GM18951 (cell line): ENCODE results near the gene SEMA5A.

Experiments
- POLR2A ChIP-seq: IDR thresholded peaks from 4 replicates; pipeline ENCODE4 v1.6.1; 2011; ENCODE audit warnings: mild to moderate bottlenecking; ENCODE audit not compliant: insufficient read length, insufficient read depth; ENCODE audit errors: extremely low read depth
- in situ Hi-C: fragments of 300-500 bp; cut with MboI; formaldehyde crosslinking; loops from one replicate; pipeline ENCODE4 v1.12.0; 2022; ENCODE audit warnings: low sequenced_read_pairs, mixed read lengths, inconsistent platforms; ENCODE audit not compliant: unreplicated experiment

The SEMA5A gene

DNA sequence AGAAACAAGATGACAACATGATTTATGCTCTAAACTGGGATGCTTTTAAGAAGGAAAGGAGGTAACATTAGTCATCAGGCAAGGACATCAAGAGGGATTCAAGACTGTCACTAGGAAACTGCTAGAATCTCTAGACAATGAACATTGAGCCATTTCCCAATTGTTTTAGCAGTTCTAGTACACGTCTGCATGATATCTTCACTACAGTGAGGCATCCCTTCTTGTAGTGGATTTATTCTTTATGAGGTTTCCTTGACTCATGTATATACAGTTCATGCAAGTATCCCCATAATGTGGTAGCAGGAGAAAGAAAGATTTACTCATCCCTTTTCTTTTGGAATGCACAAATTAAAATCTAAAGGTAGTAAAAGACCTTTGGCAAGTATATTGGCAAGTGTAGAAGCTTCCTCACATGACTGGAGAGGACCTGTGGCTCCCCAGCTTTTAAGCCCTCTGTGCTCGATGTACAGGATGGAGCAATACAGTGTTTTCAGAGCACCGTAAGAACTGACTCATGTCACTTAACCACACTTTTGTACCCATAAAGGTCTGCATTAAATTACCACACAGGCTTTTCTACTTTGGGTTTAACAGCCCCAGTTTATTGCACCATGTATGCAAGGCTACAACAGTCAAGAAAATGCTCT is 335.9 kb downstream of the SEMA5A start:
- in situ Hi-C loops, result loop anchor here (25.0 kb wide), 1 partner anchor 1273 kb away; no protein-coding TSS in a partner anchor
- TF ChIP-seq POLR2A, result no peak

DNA sequence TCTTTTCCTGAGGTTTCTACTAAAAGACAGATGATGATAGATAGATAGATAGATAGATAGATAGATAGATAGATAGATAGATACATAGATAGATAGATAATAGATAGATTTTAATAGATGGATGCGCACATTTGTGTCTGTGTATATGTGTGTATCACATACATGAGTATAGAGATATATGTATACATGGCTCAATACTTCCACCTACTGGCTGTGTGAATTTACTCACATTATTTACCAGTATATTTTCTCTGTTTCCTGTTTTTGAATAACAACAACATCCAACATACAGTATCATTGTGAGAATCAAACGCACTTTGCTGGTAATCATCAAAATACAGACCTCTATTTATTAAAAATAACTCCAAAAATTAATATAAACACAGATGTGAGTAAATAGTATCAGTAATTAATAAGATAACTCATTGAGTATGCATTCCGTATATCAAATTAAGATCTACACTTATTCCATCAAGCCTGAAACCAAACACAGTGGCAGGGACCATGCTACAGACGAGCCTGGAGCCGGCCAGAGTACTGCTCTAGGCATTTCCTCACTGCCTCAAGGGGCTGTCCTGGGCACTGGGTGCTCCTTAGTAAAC is 338.0 kb downstream of the SEMA5A start:
- in situ Hi-C loops, result loop anchor here (25.0 kb wide), 1 partner anchor 1271 kb away; no protein-coding TSS in a partner anchor

DNA sequence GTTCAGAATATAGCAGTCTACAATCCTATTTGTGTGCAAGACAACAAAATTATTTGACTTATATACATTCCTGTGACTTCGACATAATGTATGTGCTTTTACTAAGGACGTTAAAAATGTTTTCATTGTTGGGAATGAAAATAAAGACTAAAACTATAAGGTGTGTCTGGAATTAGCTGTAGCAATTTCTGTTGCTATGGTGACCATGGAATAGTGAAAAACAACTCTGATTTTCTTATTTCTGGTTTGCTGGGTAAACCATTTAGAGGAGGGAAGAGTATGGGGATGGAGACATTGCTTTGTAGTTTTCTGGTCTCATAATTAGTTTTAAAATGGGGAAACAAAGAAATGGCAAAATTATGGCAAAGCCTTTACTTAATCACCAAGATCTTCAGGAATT is 343.2 kb downstream of the SEMA5A start:
- in situ Hi-C loops, result loop anchor here (25.0 kb wide), 1 partner anchor 1265 kb away; no protein-coding TSS in a partner anchor
- no peak for TF ChIP-seq POLR2A

More for the DNA sequence above, 338.0 kb downstream of the SEMA5A start:
- TF ChIP-seq POLR2A, result no peak

DNA sequence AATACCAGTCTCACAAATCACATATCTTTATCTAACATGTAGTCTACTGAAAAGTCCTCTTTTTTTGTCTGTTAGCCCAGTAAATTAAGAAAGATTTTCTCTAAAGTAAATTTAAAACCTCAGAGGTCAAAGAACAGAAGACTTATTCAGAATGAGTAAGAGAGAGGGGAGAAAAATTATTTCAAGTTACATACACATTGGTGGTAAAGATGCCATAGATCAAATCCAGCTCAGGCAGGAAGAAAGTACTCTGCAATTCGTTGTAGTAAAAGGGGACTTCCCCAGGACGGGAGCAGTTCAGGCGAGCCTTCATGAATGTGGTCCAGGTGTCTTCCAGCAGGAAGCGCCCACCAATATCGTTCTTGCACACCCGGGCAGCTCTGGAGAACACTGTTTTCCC is 344.1 kb downstream of the SEMA5A start:
- in situ Hi-C loops, result loop anchor here (25.0 kb wide), 1 partner anchor 1264 kb away; no protein-coding TSS in a partner anchor
- no peak for TF ChIP-seq POLR2A

DNA sequence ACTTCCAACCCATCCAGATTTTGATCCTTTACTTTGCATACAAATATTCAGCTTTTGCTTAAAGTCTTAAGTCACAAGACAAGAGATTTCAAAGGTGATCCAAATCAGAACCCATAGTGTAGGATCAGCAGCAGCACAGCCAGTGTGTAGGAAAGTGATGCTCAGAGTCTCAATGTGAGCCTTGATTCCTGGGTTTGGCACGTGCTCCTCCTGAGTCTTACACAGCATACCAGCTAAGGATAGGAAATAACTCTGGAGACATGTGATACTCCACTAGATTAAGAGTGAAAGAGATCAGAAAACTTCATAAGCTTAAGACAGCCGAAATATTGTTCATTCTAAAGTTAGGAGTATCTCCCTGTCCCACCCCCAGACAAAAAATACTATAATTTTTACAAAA is 344.9 kb downstream of the SEMA5A start:
- TF ChIP-seq POLR2A, result no peak
- in situ Hi-C loops, result loop anchor here (25.0 kb wide), 1 partner anchor 1264 kb away; no protein-coding TSS in a partner anchor

DNA sequence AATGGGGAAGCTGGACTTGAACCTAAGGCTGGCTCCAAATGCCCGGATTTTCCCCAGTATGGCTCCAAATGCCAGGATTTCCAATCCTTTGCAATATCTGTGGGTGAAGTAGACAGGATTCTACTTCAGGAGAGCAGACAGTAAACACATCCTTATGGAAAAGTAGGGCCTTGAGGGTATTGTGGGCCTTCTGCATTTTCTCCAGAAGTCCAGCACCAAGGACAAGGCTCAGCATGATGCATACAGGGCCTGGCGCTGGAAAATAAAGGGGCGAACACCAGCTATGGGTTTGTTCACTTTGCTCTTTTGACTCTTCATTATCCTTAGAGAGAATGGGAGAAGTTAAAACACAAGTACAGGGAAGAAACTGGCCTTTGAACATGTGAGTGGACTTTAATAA is 347.5 kb downstream of the SEMA5A start:
- in situ Hi-C loops, result no loop called here
- no peak for TF ChIP-seq POLR2A

DNA sequence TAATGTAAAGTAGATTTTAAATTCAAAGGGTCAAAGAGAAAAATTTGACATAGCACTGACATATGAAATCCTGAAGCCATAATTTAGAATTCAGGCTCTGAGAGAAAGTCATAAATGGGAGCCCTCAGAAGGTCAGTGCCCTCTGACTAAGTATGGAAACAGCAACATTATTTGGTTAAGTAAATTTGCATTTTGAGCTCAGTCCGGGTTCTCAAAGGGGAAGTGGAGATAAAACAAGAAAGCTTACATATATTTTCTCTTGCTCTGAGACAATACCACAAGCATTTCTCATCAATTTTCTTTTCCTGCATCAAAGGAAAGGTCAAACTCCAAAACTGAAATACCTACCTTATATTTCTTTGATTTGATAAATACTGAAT is 348.0 kb downstream of the SEMA5A start:
- in situ Hi-C loops, result no loop called here
- TF ChIP-seq POLR2A, result no peak

DNA sequence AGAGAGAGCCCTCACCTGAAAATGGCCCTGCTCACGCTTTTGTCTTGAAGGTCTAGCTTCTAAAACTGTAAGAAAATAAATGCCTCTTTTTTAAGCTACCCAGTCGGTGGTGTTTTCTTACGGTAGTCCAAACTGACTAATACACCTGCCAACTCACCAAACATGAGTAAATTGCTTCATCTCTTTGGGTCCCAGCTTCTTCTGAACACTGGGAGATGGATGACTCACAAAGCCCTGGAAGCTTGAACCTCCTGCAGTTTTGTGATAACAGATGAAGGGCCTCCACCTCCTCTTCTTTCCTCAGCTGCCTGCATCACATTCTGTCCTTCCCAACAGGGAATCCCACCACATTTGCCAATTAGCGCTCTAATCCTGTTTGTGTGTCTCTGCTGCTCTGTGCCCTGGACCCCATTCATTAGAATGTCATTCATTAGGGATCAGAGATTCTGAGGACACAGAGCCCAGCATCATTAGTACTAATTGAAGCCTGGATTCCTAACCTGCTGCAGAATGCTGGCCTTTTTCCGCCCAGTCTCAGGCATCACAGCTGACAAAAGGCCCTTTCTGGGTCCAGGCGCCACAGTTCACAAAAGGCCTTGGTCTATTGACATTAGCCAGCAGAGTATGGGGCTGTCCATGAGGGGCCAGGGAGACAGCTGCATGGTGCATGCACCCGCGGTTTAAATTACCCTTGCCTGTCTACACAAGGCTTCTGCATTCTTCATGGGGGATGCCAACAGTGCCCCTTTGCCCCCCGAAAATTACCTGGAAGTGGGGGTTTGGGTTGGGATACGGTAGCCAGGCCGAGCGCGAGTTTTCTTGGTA is 349.3 kb downstream of the SEMA5A start:
- no peak for TF ChIP-seq POLR2A

DNA sequence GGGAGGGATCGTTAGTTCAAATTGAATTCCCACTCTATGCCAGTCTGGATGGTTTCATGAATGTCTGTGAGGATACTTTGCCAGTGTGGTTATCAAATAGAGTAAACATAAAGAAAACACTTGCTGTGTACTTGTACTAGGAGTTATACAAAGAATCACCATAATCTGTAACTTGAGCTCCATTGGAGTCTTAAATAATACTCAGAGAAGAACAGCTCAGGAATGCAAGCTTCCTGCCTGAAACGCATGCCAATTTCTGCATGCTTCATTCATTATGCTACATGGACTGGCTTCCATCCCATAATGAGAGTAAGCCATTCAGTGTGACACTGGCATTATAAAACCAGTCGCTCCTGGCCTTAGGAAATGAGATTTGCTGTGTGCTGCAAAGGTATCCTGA is 351.4 kb downstream of the SEMA5A start:
- TF ChIP-seq POLR2A, result no peak
- in situ Hi-C loops, result no loop called here

More for the DNA sequence above, 349.3 kb downstream of the SEMA5A start:
- in situ Hi-C loops, result no loop called here

DNA sequence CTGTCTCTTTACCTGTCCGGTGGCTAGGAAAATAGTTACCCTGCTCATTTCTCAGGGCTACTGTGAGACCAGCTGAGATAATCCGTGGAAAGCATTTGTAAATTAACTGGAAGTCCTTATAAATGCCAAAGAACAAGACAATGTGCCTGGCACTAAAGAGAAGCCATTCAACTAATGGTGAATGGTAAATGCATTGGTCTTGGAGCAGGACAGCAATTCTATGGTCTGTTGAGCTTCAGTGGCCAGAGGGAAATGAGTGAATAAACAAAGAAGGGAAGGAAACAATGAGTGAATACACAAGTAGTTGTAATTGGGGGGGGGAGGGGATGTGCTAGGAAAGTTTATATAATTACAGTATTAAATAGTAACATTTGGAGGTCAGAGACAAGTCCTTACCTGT is 353.6 kb downstream of the SEMA5A start:
- in situ Hi-C loops, result no loop called here
- TF ChIP-seq POLR2A, result no peak

DNA sequence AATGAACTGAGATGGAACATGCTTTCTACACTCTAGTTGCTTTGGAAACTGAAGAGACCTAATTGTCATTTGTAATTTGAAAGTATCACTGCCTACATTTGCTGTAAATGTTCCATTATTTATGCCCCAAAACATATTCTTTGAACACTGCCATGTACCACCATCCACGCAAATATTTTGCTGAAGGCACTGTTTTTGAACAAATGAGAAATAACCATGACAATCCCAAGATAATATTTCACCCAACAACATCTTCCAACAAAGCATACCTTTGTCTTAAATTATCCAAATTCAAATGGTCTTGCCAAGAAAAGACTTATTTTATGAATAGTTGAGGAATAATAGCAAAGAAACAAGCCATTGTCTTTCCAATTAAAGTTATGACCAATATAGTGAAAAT is 356.2 kb downstream of the SEMA5A start:
- no peak for TF ChIP-seq POLR2A
- in situ Hi-C loops, result no loop called here

DNA sequence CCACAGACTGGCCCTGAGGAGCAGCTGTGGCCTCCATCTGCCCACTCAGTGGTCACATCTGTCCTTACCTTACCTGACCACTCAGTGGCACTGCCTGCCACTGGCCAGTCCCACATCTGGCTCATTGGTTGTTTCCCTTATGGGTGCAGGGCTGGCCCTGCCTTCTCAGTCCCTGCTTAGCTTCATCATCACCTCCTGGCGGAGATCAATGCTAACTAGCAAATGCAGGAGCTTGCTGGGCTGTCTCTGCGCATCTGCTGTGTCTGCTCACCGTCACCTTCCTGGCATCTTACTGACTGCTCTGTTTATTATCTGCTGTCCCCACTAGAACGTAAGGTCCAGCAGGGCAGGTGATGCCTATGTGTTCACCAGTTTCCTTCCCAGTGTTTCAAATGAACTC is 356.9 kb downstream of the SEMA5A start:
- in situ Hi-C loops, result no loop called here
- TF ChIP-seq POLR2A, result no peak

DNA sequence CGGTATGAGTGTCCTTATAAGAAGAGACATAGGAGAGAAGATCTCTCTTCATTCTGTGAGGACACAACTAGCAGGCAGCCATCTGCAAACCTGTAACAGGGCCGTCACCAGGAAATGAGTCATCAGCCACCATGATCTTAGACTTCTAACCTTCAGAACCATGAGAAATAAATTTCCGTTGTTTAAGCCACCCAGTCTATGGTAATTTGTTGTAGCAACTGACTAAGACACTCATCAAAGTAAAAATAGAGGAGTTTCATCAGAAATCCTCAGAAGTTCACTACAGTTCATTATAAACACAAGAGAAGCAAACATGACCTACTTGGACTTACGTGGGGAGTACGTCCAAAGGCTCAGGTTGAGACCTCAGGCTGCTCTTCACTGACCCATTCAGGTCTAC is 357.7 kb downstream of the SEMA5A start:
- no peak for TF ChIP-seq POLR2A
- in situ Hi-C loops, result no loop called here
